NB4 (cell line): ENCODE data around the gene TBC1D2B.

Experiments used
- CTCF ChIP-seq: IDR thresholded peaks from one replicate; pipeline ENCODE4 v1.5.1; 2012; ENCODE audit warnings: low read depth, low read length
- POLR2A ChIP-seq: IDR thresholded peaks from 2 replicates; pipeline ENCODE4 v1.6.1; 2011; ENCODE audit warnings: mild to moderate bottlenecking; ENCODE audit not compliant: insufficient read length; ENCODE audit errors: extremely low read depth
- TF ChIP-seq, protein P1 (sequence below): IDR thresholded peaks from 2 replicates; pipeline ENCODE4 v1.6.1; 2011; ENCODE audit warnings: low read depth, low read length

DNA sequence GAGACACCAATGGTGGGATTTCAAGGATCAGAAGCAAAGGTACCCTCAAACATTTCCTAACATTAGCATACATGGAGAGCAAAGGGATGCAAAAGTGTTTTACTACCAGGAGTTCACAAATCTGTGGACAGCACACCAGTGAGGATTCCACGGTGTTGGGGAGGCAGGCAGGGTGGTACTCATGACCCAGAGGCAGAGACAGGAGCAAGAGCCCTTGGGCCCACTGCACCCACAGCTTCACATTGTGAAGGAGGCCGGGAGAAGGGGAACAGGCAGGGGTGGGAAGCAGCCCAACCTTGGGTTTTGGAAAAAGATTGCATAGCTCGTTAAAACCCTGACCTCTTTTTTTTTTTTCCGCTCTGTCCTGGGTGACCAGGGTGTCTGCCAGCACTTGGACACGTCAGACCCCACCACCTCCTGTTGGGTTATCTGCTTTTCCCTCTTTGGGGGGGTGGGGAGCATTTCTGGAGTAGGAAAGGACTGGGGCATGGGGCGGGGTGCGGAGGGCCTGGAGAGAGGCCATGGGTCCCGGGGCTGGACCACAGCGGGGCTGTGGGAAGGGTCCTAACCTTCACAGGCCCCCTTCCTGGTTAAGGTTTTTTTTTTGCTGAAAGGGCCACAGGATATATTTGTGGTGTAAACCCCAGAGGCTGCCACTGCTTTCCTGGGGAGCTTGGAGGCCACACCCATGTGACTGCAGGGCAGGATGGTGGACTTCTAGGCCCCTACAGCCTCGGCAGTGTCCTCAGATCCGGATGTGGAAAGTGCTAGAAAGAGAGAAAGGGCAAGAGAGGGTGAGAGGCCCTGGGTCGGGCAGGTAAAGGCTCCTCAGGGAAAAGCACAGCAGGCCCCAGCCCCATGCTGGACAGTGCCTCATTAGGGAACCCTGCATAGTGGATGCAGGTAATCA, 27.3 kb upstream of the TBC1D2B start:
- no peak for TF ChIP-seq CTCF
- TF ChIP-seq POLR2A, result no peak
- TF ChIP-seq, protein P1, sequence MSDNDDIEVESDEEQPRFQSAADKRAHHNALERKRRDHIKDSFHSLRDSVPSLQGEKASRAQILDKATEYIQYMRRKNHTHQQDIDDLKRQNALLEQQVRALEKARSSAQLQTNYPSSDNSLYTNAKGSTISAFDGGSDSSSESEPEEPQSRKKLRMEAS, result no peak
